GM12891 (cell line): ENCODE measurements around the gene PLCB2. TPM values are rescaled to one million over a fixed set of nuclear protein-coding genes. Genes with fewer than 3 reads are reported as not detected.

Source experiments
- DNase-seq: peaks from one replicate; pipeline ENCODE4 v3.0.0; 2011; ENCODE audit warnings: low spot score; ENCODE audit not compliant: insufficient read length
- FAIRE-seq: peaks from 2 replicates; lab custom pipeline; 2011; peaks lifted over from hg19 to GRCh38; lab: Jason Lieb, UNC
- PAX5 ChIP-seq: IDR thresholded peaks from 2 replicates; pipeline ENCODE4 v1.6.1; 2011; ENCODE audit warnings: low read length, moderate library complexity, mild to moderate bottlenecking; ENCODE audit not compliant: insufficient read depth, severe bottlenecking
- POLR2A ChIP-seq: IDR thresholded peaks from 2 replicates; pipeline ENCODE4 v1.6.1; 2011; ENCODE audit warnings: low read depth, low read length, control low read depth
- POLR2AphosphoS5 ChIP-seq: IDR thresholded peaks from 2 replicates; pipeline ENCODE4 v1.6.1; 2011; ENCODE audit warnings: low read depth, low read length, control low read depth
- POU2F2 ChIP-seq: IDR thresholded peaks from 2 replicates; pipeline ENCODE4 v1.6.1; 2011; ENCODE audit warnings: low read depth, mild to moderate bottlenecking, control low read depth, low read length, moderate library complexity
- SPI1 ChIP-seq: IDR thresholded peaks from 2 replicates; pipeline ENCODE4 v1.6.1; 2011; ENCODE audit warnings: low read depth, low read length, control low read depth
- TAF1 ChIP-seq: IDR thresholded peaks from 2 replicates; pipeline ENCODE4 v1.6.1; 2011; ENCODE audit warnings: low read depth, low read length, control low read depth
- polyA plus RNA-seq: library from polyadenylated mRNA; unstranded; fragments of >200 nt; gene quantifications from one replicate; pipeline ENCODE4 v1.2.1, GENCODE V29; 2012; ENCODE audit warnings: low read depth, missing spikeins, inconsistent platforms; ENCODE audit not compliant: missing spikeins

PLCB2 gene, protein sequence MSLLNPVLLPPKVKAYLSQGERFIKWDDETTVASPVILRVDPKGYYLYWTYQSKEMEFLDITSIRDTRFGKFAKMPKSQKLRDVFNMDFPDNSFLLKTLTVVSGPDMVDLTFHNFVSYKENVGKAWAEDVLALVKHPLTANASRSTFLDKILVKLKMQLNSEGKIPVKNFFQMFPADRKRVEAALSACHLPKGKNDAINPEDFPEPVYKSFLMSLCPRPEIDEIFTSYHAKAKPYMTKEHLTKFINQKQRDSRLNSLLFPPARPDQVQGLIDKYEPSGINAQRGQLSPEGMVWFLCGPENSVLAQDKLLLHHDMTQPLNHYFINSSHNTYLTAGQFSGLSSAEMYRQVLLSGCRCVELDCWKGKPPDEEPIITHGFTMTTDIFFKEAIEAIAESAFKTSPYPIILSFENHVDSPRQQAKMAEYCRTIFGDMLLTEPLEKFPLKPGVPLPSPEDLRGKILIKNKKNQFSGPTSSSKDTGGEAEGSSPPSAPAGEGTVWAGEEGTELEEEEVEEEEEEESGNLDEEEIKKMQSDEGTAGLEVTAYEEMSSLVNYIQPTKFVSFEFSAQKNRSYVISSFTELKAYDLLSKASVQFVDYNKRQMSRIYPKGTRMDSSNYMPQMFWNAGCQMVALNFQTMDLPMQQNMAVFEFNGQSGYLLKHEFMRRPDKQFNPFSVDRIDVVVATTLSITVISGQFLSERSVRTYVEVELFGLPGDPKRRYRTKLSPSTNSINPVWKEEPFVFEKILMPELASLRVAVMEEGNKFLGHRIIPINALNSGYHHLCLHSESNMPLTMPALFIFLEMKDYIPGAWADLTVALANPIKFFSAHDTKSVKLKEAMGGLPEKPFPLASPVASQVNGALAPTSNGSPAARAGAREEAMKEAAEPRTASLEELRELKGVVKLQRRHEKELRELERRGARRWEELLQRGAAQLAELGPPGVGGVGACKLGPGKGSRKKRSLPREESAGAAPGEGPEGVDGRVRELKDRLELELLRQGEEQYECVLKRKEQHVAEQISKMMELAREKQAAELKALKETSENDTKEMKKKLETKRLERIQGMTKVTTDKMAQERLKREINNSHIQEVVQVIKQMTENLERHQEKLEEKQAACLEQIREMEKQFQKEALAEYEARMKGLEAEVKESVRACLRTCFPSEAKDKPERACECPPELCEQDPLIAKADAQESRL
- 22.2 TPM for polyA plus RNA-seq

DNA sequence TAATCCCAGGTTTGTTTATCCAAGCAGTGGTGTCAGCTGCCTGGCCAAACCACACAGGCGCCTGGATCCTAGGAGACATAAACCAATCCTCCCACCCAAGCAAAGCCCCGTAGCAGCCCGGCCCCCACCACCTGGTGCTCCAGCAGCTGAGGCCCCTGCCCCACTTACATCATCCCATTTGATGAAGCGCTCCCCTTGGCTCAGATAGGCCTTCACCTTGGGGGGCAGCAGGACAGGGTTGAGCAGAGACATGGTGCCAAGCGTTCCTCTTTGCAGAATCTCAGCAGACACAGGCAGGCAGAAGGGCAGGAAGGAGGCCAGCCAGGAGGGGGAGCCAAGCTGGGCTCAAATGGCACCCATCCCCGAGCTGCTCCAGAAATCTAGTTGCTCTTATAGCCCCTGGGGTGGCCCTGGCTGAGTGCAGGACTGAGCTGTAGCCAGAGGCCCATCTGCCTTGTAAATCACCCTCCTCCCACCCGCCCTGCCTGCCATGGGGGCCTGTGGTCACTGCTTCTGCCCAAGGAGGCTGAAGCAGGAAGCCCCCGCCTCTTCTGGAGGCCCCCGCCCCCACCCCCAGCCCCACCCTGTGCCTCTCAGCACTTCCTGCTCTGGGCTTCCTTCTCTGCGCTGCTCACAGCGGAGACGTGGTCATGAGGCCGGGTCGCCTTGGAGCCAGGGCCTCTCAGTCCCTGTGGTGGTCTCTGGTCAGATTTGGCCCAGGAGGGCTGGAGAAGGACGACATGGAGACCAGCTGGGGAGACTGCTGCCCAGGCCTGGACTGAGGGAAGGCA is at the start of gene PLCB2:
Gene PLCB2, minus strand, starts transcription at position 515 of the 791 bp plus-strand sequence. Its CDS starts 263 bp downstream, at position 252.
- peak; percentile 77; the same call in 1 of the 2 replicates for TF ChIP-seq TAF1
- TF ChIP-seq PAX5, result no peak
- 0 out of 2 replicates have a peak, but pooled peaks have one; percentile 60 for TF ChIP-seq POLR2A
- peak; percentile 75 for TF ChIP-seq POLR2AphosphoS5
- DNase-seq, result no peak
- FAIRE-seq, result peak; percentile 69

DNA sequence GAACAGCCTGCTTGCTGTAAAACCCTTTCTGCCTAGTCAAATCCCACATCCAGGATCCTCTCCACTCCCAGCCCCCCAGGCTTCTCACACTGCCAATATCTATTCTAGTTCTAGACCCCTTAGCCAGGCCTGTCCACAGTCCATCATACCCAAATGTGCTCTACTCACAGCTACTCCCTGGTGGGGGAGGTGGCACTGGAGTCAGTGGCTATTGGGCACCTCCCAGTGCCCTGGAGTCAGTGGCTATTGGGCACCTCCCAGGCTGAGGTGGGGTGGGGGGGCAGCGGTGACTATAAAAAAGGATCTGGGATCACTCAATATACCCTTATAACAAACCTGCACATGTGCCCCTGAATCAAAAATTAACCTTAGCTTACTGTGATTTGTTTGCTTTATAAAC is 49.5 kb upstream of the PLCB2 start:
- no peak for TF ChIP-seq POLR2AphosphoS5
- TF ChIP-seq POU2F2, result no peak
- TF ChIP-seq PAX5, result no peak
- TF ChIP-seq TAF1, result no peak
- no peak for TF ChIP-seq SPI1
- TF ChIP-seq POLR2A, result no peak
- DNase-seq (no peak), FAIRE-seq (no peak)

DNA sequence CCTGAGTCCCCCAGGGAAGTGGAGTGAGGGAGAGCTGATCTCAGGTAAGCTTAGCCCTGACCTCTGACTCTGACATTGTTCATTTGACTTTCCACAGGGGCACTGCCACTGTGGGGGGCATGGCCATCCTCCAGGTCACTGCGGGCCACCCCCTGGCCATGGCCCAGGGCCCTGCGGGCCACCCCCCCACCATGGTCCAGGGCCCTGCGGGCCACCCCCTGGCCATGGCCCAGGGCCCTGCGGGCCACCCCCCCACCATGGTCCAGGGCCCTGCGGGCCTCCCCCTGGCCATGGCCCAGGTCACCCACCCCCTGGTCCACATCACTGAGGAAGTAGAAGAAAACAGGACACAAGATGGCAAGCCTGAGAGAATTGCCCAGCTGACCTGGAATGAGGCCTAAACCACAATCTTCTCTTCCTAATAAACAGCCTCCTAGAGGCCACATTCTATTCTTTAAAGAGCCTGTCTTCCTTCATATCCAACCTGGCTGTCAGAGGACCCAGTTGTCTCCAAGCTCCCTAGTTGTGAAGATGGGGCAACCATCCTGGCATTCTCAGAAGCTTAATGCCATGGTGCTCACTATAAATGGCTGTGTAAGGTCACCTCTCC is 48.3 kb upstream of the PLCB2 start:
- DNase-seq, result no peak
- FAIRE-seq, result no peak
- TF ChIP-seq POLR2AphosphoS5, result no peak
- TF ChIP-seq SPI1, result no peak
- no peak for TF ChIP-seq PAX5
- no peak for TF ChIP-seq POLR2A
- TF ChIP-seq TAF1, result no peak
- TF ChIP-seq POU2F2, result no peak

DNA sequence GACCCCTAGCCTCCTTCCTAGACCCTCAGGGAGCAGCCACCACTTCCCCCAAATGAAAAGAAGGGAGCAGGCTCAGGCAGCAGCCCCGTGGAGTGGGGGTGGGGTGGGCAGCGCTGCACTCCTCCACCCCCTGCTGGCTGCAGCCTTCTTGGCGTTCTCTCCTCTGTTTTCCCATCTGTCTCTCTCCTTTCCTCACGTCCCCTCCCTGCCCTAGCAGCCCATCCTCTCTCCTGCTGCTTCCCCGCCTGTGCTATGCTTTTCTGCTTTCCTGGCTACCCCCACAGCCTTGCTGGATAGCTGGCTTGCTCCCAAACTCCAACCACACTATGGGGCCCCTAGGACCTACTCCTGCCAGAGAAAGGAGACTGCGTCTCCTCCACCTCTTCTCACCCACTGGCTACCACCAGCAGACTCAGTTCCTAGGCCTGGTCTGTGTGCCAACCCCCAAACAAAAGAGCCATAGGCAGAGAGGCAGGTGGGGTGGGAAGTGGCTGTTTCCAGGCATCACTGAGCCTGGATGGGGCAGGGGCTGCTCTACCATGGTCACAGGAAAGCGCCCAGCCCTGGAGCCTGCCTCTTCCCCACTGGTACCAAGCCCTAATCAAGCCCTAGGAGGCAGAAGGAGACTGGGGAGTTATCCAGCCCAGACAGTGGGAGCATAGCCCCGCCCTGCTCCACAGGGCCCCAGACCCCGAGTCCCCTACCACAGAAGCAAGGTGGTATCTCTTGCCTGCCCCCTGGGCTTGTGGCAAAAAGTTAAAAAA is 46.9 kb upstream of the PLCB2 start:
- no peak for TF ChIP-seq POLR2A
- TF ChIP-seq POLR2AphosphoS5, result no peak
- no peak for TF ChIP-seq POU2F2
- no peak for TF ChIP-seq SPI1
- no peak for TF ChIP-seq PAX5
- TF ChIP-seq TAF1, result no peak
- FAIRE-seq (no peak), DNase-seq (no peak)

DNA sequence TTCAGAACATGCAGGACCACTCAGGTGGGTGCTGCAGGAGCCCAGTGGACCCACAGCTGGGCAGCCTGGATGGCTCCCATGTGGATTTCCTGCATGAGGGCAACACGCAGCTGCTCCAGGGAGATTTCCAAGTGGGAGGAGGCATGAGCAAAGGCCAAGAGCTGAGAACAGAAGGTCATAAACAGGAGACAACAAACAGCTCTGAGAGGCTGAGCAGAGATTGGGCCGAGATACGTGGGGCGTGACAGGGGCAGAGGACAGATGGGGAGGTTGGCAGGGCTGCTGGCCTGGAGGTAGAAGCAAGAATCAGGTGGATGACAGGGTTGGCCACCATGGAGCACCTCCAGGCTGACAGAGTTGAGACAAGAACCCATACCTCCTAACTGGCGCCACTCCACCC is 46.0 kb upstream of the PLCB2 start:
- FAIRE-seq, result no peak
- no peak for TF ChIP-seq POLR2A
- no peak for TF ChIP-seq TAF1
- TF ChIP-seq SPI1, result no peak
- no peak for TF ChIP-seq PAX5
- no peak for TF ChIP-seq POU2F2
- no peak for TF ChIP-seq POLR2AphosphoS5
- no peak for DNase-seq

DNA sequence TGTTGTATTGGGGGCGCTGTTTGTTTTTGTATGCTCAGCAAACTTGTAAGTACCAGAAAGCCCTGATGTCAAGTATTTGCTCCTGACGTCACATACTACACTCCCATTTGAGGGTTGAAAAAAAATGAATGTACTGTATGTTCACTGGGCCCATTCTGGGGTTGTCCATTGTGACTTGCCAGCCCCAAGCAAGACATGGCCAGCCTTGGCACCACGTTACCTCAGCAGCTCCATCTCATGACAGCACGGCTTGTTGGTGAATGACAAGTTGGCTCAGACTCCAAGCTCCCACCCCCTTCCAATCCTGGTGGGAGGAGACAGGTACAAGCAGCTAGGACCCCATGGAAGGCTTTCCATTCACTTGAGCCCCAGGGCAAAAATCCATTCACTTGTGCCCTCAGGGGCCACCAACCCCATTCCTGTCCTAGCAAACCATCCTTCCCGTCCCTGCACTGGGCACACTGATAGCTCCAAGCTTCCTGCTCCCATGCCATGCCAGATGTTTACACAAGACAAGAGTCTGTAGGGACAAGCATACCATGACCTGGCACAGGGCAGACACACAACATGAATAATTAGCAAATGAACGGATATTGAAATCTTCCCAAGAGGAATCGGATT is 44.7 kb upstream of the PLCB2 start:
- TF ChIP-seq POLR2AphosphoS5, result no peak
- TF ChIP-seq TAF1, result no peak
- TF ChIP-seq POU2F2, result no peak
- DNase-seq, result no peak
- FAIRE-seq, result no peak

DNA sequence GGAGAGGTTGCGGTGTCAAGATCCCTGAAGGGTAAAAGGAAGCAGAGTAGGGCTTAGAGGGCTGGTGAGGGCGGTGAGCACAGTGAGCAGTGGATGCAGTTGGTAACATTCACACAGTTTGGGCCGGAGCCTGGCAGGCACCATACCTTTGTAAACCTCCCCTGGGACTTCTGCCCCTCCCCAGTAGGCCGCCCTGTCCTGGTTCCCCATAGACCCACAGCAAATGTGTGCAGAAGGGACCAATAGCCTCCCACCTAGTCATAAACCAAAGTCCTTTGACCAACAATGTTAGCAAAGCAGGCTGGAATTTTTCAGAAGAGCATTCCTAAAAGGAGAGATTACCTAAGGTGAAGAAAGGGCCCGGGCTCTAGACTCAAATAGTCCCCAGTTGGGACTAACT is 41.4 kb upstream of the PLCB2 start:
- TF ChIP-seq POU2F2, result no peak
- no peak for TF ChIP-seq PAX5
- no peak for TF ChIP-seq POLR2AphosphoS5
- TF ChIP-seq TAF1, result no peak
- no peak for TF ChIP-seq SPI1
- TF ChIP-seq POLR2A, result no peak
- DNase-seq (no peak), FAIRE-seq (no peak)

DNA sequence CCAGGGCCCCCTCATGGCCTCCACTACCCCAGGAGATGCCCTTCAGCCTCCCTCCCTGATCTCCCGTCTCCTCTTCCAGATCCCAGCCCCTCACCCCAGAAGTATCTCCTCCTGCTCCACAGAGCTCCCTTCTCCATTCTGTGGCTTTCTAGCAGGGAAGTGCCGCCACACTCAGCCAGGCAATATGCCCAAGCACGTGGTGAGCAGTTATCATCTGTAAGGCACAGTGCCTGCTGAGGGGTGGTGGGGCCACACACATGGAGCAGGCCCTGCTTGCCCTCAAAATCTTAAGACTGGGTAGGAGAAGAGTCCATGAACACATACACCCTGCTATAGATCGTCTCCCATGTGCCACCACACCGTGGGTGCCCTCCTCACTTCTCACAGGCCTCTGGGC is 40.7 kb upstream of the PLCB2 start:
- DNase-seq (no peak), FAIRE-seq (no peak)
- TF ChIP-seq PAX5, result no peak
- TF ChIP-seq POU2F2, result no peak
- no peak for TF ChIP-seq SPI1
- TF ChIP-seq TAF1, result no peak
